Pulmonary artery endothelial cell (primary cell): Measurements from ENCODE around the gene CAMTA1. TPM values are rescaled to one million over a fixed set of nuclear protein-coding genes. Genes with fewer than 3 reads are reported as not detected.
"Not testable (repeated sequence)": the region's sequence is repeated elsewhere in the genome, so short reads cannot be mapped to it uniquely, and the experiment has no call there.

Source experiments
- DNase-seq: peaks from one replicate; pipeline ENCODE4 v3.0.0-alpha.2; 2011; ENCODE audit warnings: low read depth, low spot score
- total RNA-seq: library from RNA; depleted of rRNA; stranded (reverse); fragments of >200 nt; gene quantifications from 2 replicates; pipeline ENCODE4 v1.2.3, GENCODE V29; 2014

CAMTA1 gene
- total RNA-seq, 1 donor from 2014 or later: 54.0 TPM

DNA sequence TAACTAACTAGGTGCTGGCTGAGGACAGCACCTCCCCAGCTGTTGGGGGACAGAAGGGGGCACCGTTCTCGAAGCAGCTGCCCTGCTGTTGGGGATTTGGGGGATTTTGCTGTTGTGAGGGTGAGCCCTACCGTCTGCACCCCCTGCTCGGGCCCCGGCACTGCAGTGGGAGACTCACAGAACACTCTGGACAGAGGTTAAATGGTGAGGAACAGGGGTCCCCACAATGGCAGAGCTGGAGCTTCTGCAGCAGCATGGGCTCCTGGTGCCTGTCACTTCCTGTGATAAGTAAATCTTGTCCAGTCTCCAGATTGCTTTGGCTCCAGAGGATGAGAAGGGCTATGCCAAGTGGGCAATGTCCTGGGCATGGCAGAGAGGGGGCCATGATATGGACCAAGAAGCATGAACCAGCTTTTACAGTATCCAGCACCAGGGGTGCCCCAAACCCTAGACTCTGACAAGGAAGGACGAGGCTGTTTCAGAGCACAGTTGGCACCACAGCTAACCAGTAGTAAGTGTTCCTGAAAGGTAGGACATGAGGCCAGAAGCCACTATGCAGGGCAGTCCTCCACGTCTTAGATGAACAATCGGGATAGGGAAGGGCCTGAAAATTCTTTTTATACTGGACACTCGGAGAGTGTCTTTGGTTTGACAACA is 620.7 kb downstream of the CAMTA1 start:
- DNase-seq: no peak

DNA sequence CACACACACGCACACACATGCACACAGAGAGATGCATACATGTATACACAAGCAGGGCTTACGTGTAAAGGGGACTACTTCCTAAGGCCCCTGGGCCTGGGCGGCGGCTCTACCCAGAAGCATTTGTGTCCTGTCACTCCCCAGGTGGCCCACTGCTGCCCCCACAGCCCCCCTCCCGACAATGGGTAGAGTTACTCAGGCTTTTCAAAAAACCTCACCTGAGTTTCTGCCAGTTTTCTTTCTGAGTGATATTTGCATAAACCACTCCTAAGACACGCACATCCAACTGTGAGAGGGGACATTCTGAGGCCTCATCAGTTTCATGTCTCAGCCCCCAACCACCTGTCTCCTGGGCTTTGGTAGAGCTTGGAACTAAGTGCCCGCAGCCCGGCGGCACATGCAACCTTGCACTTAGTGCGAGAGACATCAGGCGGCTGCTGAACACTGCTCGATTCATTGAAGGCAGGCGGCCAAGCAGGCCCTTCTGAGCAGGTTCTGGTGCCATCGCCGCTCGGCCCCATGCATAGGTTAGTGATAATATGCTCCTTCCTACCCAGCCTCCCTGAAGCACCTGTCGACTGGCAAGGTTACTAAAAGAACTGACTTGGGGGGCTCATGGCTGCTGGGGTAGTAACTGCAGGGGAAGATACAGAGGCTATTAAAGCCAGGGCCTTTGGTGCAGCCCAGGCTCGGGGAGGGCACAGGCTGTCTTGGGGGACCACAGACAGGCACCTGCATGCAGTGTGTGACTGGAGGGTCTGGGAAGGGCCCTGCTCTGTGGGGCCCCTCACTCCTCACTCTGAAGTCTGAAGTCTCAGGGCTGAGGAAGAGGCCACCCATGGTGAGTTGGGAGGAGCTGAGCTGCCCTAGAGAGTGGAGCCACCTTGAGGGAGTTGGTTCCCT is 621.6 kb downstream of the CAMTA1 start:
- no peak for DNase-seq

- no peak for DNase-seq
Observed at GRCh38 chr1:7407544-7407895, 622.3 kb downstream of the CAMTA1 start.

DNA sequence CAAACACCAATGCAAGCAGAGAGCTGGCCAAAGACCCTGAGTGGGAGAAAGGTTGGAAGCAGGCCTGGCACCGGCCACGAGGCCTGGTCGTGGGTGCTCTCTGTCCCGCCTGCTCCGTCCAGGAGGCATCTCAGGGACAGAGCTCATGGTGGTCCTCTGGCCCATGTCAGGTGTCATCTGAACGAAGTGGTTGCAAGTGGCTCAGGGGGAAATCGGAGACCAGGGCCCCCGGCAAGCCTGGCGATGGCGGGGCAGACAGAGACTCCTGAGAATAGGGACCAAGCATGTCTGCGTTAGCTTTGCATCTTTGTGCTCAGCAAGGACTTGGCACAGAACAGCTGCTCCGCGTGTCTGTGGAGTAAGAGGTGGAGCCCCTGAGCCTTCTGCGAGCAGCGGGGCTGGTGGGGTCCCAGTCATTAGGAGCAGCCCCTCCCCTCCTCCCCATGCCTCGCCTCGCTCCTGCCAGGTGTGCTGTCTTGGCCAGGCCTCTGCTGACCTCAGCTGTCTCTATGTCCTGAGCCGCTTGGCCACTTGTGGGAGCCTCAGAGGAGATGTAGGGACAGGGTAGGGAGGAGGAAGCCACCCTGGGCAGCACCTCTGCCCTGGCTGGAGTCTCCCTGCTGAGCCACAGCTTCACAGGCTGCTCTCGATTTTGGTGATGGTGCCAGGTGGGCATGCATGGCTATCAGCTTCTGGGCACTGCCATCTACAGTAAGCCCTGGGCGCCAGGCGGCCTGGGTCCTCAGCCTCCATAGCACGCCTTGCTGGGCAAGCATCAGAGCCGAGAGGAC is 622.9 kb downstream of the CAMTA1 start:
- DNase-seq: no peak

DNA sequence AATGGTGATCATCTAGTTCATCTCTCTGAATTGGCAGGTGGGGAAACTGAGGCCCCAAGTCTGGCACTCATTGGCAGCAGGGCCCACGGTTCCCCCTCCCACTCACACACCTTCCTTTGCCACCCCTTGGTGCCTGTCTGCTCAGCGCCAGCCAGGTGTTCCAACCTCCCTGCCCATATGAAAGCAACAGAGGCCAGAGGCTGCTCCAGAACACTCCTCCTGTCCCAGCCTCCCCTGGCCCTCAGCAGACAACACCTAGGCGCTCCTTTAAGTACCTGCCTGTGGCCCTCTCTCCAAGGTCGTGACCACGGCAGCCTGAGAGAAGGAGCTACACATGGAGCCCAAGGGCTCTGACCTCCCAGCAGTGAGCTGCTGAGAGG is 623.5 kb downstream of the CAMTA1 start:
- DNase-seq: no peak

- no peak for DNase-seq
Observed at GRCh38 chr1:7409278-7409677, 624.0 kb downstream of the CAMTA1 start.

- no peak for DNase-seq
Observed at GRCh38 chr1:7410156-7410555, 624.9 kb downstream of the CAMTA1 start.

DNA sequence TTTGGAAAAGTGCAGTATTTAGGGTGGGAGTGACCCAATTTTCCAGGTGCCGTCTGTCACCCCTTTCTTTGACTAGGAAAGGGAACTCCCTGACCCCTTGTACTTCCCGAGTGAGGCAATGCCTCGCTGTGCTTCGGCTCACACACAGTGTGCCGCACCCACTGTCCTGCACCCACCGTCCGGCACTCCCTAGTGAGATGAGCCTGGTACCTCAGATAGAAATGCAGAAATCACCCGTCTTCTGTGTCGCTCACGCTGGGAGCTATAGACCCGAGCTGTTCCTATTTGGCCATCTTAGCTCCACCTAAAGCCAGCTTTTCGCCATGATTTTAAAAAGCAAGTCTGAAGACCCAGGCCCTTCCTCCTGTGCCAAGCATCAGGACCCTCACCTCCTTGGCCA is 632.4 kb downstream of the CAMTA1 start:
- not testable (repeated sequence) for DNase-seq

GRCh38 chr1:7418442-7419080 is 633.3 kb downstream of the CAMTA1 start:
- DNase-seq: no peak

DNA sequence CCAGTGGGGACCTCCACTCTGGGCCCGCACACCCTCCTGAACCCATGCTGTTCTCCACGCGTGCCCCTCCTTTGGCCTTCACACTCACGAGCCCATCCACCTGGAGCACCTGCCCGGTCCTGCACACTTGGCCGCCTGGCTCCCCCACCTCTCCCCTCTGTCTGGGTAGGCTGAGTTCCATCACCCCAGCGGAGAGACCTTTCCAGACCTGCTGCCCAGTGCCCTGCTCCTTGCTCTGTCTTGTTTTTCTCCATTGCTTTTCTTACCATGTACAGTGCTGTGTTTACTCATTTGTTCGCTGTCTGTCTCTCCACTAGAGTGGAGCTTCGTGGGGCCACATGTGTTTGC is 634.8 kb downstream of the CAMTA1 start:
- DNase-seq: no peak

- DNase-seq: no peak
Observed at GRCh38 chr1:7420470-7421100, 635.3 kb downstream of the CAMTA1 start.

DNA sequence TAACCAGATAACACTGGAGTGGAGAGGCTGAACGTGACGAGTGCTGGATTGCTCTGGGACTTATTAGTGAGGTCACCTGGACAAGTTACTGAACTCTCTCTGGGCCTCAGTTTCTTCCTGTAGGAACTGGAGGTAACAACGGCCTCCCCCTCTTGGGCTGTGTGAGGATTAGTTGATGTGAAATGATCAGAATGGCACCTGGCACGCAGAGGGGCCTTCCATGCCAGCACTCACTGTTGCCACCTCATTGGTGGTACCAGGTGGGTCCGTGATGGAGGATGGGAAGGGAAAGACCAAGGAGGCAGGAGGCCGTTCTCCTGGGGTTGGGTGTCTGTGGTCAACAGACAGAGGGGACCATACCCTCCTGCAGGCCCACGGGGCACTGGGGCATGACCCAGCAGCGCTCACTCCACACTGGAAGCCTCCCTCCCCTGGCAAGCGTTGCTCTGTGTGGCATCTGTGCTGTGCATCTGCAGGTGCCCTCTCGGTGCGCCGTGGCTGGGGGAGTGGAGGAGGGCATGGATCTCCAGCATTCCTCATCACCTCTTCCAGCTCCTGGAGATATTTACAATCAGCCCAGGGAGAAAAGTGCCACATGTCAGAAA is 636.3 kb downstream of the CAMTA1 start:
- DNase-seq: no peak

DNA sequence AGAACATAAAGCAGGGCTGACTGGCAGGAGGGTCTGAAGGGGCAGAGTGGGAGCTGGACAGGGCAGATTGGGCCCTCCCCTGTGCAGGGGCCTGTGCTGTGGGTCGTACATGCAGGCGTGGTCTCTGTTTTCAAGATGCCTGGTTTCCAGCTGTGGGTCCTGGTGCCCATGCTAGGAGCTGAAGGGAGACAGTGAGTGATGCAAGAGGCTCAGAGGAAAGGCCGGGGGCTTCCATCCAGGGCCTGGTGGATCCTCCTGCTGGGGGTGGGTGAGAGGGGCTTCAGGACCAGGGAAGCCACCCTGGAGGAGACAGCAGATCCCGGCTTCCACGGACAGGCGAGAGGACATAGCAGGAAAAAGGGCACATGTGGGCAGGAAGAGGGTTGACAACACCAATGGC is 636.8 kb downstream of the CAMTA1 start:
- no peak for DNase-seq

DNA sequence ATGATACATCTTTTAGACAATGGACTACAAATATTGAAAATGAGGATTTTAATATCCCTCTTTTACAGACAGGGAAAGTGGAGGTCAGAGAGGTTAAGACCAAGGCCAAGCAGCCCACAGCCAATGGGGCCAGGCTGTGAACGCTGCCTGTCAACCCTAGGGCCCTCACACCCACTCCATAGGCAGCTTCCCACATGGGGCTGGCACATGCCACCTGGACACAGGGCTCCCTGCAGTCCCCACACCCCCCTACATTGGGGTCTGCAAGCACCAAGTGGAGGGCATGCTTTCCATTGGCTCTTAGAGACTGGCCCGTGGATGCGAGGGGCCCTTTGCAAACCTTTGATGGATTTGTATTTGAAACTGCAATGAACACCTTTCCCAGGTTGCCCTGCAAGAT is 637.3 kb downstream of the CAMTA1 start:
- no peak for DNase-seq

- no peak for DNase-seq
Observed at GRCh38 chr1:7422966-7423365, 637.7 kb downstream of the CAMTA1 start.

GRCh38 chr1:7424352-7424890 is 639.2 kb downstream of the CAMTA1 start:
- no peak for DNase-seq

DNA sequence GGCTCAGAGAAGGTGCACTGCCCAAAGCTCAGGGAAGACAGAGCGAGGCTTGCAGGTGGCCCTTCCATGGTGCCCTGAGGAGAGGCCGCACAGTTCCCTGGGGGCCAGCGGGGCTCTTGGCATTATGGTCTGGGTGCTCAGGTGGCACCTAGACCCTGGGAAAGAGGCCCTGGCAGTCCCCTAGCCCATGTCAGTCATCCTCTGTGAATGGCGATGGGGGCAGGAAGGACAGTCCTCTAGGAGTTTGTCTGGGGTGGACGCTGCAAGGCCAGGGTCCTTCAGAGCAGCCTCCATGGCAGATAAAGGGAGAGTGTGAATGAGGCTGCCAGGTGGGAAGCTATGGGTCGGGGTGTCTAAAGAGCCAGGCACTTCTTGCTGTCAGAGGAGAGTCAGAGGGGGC is 640.0 kb downstream of the CAMTA1 start:
- DNase-seq: no peak

DNA sequence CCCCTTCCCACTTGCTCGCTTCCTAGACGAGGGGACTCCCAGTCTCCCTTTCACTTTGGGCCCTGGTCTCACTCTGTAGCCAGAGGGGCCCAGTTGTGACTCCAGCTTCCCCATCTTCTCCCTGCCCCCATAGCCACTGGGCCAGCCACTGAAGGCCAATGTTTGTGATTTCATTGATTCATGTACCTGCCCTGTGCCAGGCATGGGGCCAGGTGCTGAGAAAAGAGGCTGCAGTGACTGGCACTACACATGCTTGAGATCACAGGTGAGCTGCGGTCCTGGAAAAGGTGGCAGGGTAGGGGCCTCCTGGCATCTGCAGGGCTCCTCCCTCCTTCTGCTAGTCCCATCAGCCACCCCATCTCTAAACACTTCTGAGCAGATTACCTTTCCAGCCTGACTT is 640.5 kb downstream of the CAMTA1 start:
- no peak for DNase-seq

DNA sequence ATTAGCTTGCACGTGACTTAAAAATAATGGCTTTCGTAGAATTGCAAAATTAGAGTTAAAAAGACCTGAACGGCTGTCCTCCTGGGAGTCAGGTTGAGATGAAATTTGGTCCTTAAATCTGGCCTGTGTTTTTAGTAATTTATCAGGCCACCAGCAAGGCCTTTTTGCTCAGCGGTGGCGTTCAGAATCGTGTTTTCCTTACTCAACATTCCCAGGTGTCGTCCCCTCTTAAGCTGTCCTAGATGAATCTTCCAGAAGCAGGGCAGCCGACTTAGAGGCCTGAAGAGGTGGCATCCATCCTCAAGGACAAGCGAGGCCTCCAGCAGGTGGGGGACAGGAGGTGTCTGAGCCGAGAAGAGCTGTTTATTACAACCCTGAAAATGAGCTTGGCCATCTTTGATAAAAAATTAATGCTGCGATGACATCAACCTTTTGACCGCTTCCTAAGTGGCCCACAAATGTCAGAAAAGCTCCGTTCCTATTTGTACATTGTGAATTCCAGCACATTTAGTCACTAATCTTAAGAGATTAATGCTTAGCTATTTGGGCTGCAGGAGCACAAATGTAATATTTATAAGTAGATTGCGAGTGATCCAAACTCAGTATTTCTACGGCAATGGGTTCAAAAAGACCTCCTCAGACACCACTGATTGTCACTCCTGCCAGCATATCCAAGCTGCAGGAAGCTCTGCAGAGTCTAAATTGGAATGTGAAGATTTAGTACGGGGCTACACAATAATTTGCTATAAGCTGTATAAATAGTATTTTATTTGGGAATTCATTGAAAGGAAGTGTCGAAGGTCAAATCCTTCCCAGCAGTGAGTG is 641.7 kb downstream of the CAMTA1 start:
- no peak for DNase-seq
